A673 (cell line): ENCODE results near the gene TPTE2. TPM values are rescaled to one million over a fixed set of nuclear protein-coding genes. Genes with fewer than 3 reads are reported as not detected.
A peak's percentile ranks its signal among the peaks of the same experiment; 100 is the strongest.

Source experiments
- BruUV-seq: library from RNA; stranded (reverse); fragments of 400-500 nt; replicated peaks from 2 replicates; lab custom pipeline; 2021; lab: Mats Ljungman, UMichigan
- CTCF ChIA-PET: fragments of 300-600 bp; sonication (Branson Sonifier 250); formaldehyde crosslinking; loops from one replicate; lab custom pipeline; 2022; ENCODE audit warnings: antibody characterized with exemption; lab: Charles Lee
- POLR2A ChIA-PET: fragments of 300-600 bp; sonication (Branson Sonifier 250); formaldehyde crosslinking; loops from one replicate; lab custom pipeline; 2022; ENCODE audit warnings: antibody characterized with exemption; ENCODE audit not compliant: low non-redundant PET; lab: Charles Lee
- DNase-seq: peaks from one replicate; pipeline ENCODE4 v3.0.0-alpha.2; 2015; ENCODE audit warnings: low spot score
- H3K27ac ChIP-seq: fragments of 200-600 bp; sonication (generic); 2 replicates; pipeline ENCODE4 v1.5.1; 2016; ENCODE audit warnings: mixed run types, low read depth, mild to moderate bottlenecking, mixed read lengths, antibody characterized with exemption, low read length; ENCODE audit not compliant: poor library complexity, severe bottlenecking
- H3K27me3 ChIP-seq: fragments of 200-600 bp; sonication (generic); replicated peaks from 2 replicates; pipeline ENCODE4 v1.6.1; 2017; ENCODE audit warnings: mixed run types, low read depth, mild to moderate bottlenecking, mixed read lengths, antibody characterized with exemption, low read length; ENCODE audit not compliant: insufficient read depth, poor library complexity
- H3K36me3 ChIP-seq: fragments of 200-600 bp; sonication (generic); 2 replicates; pipeline ENCODE4 v1.6.1; 2016; ENCODE audit warnings: mixed run types, mild to moderate bottlenecking, mixed read lengths, antibody characterized with exemption, low read length; ENCODE audit not compliant: insufficient read depth, poor library complexity, severe bottlenecking
- H3K4me1 ChIP-seq: fragments of 200-600 bp; sonication (generic); 2 replicates; pipeline ENCODE4 v1.6.1; 2017; ENCODE audit warnings: mixed run types, mild to moderate bottlenecking, mixed read lengths, antibody characterized with exemption, low read length; ENCODE audit not compliant: insufficient read depth, poor library complexity, severe bottlenecking
- H3K4me3 ChIP-seq: fragments of 200-600 bp; sonication (generic); 2 replicates; pipeline ENCODE4 v1.5.1; 2016; ENCODE audit warnings: low read depth, mixed run types, mild to moderate bottlenecking, mixed read lengths, low read length; ENCODE audit not compliant: poor library complexity, severe bottlenecking
- H3K9me3 ChIP-seq: fragments of 200-600 bp; sonication (generic); 2 replicates; pipeline ENCODE4 v1.6.1; 2016; ENCODE audit warnings: mixed run types, low read depth, mild to moderate bottlenecking, mixed read lengths, antibody characterized with exemption, low read length; ENCODE audit not compliant: poor library complexity, severe bottlenecking
- EZH2 ChIP-seq: fragments of 200-600 bp; sonication (generic); IDR thresholded peaks from 2 replicates; pipeline ENCODE4 v1.6.1; 2017; ENCODE audit warnings: borderline replicate concordance, low read depth, mild to moderate bottlenecking, mixed read lengths, antibody characterized with exemption, low read length; ENCODE audit not compliant: poor library complexity, severe bottlenecking
- intact Hi-C: fragments of 100-400 bp; cut with micrococcal nuclease; formaldehyde crosslinking; loops from one replicate; pipeline ENCODE4 v1.10.0; 2022; ENCODE audit not compliant: unreplicated experiment
- total RNA-seq: library from RNA; stranded (reverse); gene quantifications from 2 replicates; pipeline ENCODE4 v1.2.3, GENCODE V29; 2021
- TF ChIP-seq, protein P1 (sequence below): fragments of 300-800, 200-600 bp; sonication (generic); conservative IDR thresholded peaks from 2 replicates; pipeline ENCODE4 v1.5.1; 2017; ENCODE audit warnings: low read depth, mild to moderate bottlenecking, antibody characterized with exemption, low read length, moderate library complexity, mixed read lengths

TPTE2 gene
- total RNA-seq, 1 experiment from 2014 or later, result 27.5 TPM

DNA sequence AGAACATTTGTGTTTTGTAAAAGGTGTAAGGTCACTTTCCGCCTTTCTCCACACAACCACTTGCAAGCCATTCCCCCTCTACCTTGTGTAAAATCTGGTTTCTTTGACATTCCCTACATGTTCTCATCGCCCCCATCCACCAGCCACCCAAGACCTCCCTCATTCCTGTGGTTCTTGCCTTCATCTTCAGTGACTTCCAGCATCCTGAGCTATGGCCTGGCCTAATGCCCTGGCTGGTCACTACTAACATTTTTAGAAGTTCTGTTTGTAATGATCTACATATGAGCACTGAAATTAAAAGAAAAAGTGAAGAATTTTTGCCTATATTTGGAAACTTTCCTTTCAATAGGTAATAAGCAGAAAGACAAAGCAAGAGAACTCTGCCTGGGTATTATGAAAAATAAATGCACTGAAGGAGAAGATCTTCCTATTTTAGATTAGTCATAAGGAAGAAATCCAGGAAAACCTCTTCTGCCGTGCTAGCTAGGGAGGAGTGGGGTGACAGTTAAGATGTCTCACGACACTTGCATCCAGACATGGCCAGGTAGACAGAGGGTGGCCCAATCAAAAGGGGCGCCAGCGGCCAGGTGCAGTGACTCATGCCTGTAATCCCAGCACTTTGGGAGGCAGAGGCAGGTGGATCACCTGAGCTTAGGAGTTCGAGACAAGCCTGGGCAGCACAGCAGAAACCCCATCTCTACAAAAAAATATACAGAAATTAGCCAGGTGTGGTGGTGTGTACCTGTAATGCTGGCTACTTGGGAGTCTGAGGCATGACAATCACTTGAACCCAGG is 44.0 kb upstream of the TPTE2 start:
- H3K4me3 ChIP-seq, result no peak overlapping the region
- peaks cover 4% of the 10 kb centered on the region for H3K4me1 ChIP-seq
- intact Hi-C loops, result no loop called here
- TF ChIP-seq, protein P1, sequence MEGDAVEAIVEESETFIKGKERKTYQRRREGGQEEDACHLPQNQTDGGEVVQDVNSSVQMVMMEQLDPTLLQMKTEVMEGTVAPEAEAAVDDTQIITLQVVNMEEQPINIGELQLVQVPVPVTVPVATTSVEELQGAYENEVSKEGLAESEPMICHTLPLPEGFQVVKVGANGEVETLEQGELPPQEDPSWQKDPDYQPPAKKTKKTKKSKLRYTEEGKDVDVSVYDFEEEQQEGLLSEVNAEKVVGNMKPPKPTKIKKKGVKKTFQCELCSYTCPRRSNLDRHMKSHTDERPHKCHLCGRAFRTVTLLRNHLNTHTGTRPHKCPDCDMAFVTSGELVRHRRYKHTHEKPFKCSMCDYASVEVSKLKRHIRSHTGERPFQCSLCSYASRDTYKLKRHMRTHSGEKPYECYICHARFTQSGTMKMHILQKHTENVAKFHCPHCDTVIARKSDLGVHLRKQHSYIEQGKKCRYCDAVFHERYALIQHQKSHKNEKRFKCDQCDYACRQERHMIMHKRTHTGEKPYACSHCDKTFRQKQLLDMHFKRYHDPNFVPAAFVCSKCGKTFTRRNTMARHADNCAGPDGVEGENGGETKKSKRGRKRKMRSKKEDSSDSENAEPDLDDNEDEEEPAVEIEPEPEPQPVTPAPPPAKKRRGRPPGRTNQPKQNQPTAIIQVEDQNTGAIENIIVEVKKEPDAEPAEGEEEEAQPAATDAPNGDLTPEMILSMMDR, result no peak
- TF ChIP-seq EZH2, result no peak
- DNase-seq, result no peak
- CTCF ChIA-PET, result no interaction called here
- H3K27ac ChIP-seq, result no peak overlapping the region
- BruUV-seq, result TSS peak; percentile 6
- no peaks in the 10 kb centered on the region for H3K27me3 ChIP-seq
- H3K9me3 ChIP-seq, result no peaks in the 10 kb centered on the region
- no peaks in the 10 kb centered on the region for H3K36me3 ChIP-seq
- POLR2A ChIA-PET, result no interaction called here

DNA sequence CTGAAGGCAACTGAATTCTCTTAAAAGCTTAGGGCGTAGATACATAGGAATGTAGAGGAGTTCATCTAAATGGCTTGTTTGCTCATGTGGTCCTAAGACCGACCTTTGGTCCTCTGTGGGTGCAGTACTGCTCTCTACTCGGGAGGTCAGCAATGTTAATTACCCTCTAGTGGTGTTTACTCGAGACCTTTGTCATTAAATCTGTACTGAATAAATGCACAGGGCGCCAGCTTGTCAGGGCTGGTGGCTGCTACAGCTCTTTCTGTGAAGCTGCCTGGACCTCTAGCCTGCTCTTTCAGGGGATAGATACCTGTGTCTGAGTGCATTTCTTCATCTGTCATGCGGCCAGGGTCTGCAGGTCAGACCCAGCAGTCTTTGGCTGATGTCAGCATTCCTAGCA is 43.0 kb upstream of the TPTE2 start:
- TF ChIP-seq, protein P1, result no peak
- TF ChIP-seq EZH2, result no peak
- ChIA-PET CTCF (no interaction called here), POLR2A (no interaction called here)

DNA sequence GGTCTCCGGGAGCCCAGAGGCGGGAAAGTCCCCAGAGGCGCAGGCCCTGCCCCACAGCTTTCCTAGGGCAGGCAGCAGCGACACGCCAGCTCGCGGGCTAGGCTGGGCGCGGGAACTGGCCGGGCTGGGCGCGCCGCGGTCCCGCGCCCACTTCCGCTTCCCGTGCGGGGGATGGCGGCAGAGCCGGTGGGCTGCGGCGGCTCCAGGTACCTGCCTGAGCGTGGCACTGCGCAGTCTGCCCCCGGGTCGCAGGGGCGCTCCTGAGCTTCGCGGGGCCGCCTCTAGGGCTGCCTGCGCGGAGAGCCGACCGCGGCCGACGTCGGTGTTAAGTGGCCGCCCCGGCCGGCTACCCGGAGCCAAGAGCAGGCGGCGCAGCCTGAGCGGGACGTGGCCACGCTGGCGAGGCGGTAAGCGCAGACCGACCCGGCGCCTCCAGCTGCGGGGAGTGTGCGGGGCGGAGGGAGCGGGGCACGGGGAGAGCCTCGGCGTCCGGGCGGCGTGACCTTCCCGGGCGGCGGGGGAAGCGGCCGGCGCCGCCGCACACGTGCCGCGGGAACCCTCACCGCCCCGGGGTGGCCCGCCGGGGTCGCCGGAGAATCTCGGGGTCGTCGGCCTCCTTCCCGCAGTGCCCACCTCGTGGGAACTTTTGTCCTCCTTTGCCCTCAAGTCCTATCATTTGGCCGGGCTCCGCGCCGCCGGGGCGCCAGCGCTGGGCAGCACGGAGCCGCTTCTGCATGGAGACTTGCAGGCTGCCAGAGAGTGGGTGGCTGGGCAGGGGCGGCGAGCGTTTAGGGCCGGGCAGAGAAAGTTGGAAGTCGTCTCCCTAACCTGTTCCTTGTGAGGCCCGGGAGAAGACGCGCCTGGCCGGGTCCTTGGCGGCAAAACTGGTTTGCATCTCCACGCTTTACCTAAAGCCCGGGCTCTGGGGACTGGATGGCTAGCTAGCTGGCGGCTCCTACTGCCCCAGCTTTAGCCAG is 40.7 kb upstream of the TPTE2 start:
- Histone ChIP-seq H3K4me3 (peak overlapping the region; percentile 75), H3K27ac (peak overlapping the region; percentile 81), H3K9me3 (no peaks in the 10 kb centered on the region), H3K27me3 (no peaks in the 10 kb centered on the region), H3K36me3 (no peaks in the 10 kb centered on the region), H3K4me1 (peaks cover 4% of the 10 kb centered on the region)
- intact Hi-C loops, result no loop called here
- DNase-seq, result peak; percentile 60
- ChIA-PET CTCF (interaction anchor here (0.6 to 0.7 kb wide), 3 partner anchors 15 to 554 kb away, joined by 4 to 9 read pairs (median 8); partner anchors contain the start of gene ZMYM5), POLR2A (interaction anchor here (0.6 kb wide), 1 partner anchor 262 kb away, joined by 3 read pairs; no protein-coding TSS in a partner anchor)
- no TSS peak for BruUV-seq
- TF ChIP-seq EZH2, result no peak
- TF ChIP-seq, protein P1, result 0 out of 2 replicates have a peak, but pooled peaks have one; percentile 8

More for the DNA sequence above, 43.0 kb upstream of the TPTE2 start:
- H3K36me3 ChIP-seq, result no peaks in the 10 kb centered on the region
- H3K27ac ChIP-seq, result no peak overlapping the region
- intact Hi-C loops, result no loop called here
- peaks cover 4% of the 10 kb centered on the region for H3K4me1 ChIP-seq
- DNase-seq, result no peak
- H3K9me3 ChIP-seq, result no peaks in the 10 kb centered on the region
- no peak overlapping the region for H3K4me3 ChIP-seq
- no TSS peak for BruUV-seq
- H3K27me3 ChIP-seq, result no peaks in the 10 kb centered on the region
